GM18526 (cell line): ENCODE data around the gene ZNF440.

Experiments used
- POLR2A ChIP-seq: IDR thresholded peaks from 3 replicates; pipeline ENCODE4 v1.6.1; 2011; ENCODE audit not compliant: insufficient read length; ENCODE audit errors: extremely low read depth

Gene ZNF440

DNA sequence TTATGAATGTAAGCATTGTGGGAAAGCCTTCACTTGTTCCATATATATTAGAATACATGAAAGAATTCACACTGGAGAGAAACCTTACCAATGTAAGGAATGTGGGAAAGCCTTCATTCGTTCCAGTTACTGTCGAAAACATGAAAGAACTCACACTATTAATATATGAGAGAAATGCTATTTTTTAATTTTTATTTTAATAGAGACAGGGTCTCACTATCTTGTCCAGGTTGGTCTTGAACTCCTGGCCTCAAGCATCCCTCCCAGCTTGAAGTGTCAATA, 7.0 kb upstream of the ZNF440 start:
- no peak for TF ChIP-seq POLR2A

DNA sequence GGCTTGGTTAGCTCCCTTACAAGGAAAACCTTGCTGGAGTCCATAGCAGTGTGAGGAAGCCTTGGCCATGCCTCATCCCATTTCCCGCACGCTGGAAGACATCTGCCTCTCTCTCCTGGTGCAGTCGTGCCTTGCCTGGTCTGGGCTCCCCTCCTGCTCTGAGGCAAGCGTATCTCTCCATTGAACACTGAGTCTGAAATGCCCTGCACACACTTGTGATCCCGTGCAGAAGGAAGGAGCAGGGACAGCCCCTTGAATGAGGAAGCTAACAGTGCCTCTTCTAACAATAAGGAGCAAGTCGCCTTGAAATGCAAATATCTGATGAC, 407 bp upstream of the ZNF440 start:
- no peak for TF ChIP-seq POLR2A

DNA sequence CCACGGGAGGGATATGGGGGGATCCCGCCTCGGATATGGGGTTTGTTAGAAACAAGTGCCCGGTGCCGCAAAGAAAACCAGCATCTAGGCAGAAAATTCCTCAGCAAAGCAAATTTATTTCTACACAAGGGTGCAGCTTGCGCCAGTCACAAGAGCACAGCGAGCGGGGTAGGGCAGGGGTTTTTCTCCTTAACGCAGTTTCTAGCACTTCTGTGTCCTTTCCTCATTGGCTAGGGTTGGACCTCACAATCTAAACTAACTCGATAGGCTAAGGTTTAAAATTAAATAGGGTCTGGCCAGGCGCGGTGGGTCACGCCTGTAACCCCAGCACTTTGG, 595 bp downstream of the ZNF440 start:
- TF ChIP-seq POLR2A: no peak

DNA sequence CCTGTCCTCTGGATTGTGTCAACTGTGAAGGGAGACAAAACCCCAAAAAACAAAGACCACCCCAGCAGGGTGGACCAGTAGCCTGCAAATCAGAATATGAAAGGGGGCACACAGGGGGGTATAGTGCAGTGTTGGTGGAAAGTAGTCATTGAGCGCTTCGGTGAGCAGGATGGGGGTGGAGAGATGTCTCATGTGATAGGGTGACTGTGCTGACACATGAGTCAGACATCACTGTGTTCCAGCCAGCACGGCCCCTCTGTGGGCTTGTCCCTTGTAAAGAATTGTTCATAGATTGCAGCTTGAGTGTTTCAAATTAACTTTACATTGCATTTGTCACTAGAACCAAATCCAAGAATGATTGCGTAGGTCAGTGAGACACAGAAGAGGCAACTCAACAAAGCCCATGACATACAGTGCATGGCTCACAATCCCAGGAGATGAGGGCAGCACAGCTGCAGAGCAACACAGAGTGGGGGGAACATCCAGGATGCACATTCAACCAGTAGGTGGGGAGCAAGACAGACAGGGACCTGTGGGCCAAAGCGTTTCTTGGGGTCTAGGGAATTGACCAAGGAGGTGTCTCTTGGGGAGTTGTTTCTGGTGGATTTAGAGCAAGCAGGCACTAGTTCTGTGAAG, 7.5 kb downstream of the ZNF440 start:
- no peak for TF ChIP-seq POLR2A

DNA sequence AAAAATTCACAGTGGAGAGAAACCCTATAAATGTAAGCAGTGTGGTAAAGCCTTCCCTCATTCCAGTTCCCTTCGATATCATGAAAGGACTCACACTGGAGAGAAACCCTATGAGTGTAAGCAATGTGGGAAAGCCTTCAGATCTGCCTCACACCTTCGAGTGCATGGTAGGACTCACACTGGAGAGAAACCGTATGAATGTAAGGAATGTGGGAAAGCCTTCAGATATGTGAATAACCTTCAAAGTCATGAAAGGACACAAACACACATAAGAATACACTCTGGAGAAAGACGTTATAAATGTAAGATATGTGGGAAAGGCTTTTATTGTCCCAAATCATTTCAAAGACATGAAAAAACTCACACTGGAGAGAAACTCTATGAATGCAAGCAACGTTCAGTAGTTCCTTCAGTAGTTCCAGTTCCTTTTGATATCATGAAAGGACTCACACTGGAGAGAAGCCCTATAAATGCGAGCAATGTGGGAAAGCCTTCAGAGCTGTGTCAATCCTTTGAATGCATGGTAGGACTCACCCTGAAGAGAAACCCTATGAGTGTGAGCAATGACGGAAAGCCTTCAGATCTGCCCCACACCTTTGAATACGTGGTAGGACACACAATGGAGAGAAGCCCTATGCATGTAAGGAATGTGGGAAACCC, 18.3 kb downstream of the ZNF440 start:
- no peak for TF ChIP-seq POLR2A

DNA sequence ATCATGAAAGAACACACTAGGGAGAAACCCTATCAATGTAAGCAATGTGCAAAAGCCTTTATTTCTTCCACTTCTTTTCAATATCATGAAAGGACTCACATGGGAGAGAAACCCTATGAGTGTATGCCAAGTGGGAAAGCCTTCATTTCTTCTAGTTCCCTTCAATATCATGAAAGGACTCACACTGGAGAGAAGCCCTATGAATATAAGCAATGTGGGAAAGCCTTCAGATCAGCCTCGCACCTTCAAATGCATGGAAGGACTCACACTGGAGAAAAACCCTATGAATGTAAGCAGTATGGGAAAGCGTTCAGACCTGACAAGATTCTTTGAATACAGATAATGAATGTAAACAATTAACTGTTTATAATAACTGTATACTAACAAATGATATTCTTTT, 19.5 kb downstream of the ZNF440 start:
- no peak for TF ChIP-seq POLR2A

DNA sequence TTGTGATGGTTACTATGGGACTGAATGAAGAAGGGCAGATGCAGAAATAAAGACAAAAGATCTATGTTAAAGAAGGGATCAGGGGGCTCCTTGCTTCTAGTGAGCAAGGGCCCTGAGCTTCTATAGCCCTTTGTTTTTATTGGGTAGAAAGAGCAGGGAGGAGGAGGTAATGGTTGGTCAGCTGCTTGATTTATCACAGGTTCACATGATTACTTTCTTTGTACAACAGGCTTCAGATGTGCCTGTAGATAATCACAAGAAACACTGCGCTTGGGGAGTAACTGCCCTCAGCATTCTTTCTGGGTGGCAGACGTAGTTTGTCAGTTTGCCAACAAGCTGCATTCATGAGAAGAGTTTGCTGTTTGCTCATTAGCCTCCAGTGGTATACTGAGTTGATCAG, 29.6 kb downstream of the ZNF440 start:
- TF ChIP-seq POLR2A: no peak

DNA sequence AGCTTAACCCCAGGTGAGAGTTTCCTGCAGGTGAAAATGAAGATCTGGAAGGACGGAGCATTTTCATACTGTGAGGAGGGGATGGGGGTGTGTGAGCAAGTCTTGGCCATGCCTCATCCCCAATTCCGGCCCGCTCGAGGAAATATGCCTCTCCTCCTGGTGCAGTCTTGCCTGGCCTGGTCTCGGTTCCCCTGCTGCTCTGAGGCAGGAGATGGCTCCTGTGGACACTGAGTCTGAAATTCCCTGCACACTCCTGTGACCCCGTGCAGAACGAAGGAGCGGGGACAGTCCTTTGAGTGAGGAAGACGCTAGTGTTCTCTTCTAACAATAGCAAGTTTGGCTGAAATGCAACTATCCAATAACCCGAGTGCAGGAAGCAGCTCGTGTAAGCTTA, 34.1 kb downstream of the ZNF440 start:
- no peak for TF ChIP-seq POLR2A

DNA sequence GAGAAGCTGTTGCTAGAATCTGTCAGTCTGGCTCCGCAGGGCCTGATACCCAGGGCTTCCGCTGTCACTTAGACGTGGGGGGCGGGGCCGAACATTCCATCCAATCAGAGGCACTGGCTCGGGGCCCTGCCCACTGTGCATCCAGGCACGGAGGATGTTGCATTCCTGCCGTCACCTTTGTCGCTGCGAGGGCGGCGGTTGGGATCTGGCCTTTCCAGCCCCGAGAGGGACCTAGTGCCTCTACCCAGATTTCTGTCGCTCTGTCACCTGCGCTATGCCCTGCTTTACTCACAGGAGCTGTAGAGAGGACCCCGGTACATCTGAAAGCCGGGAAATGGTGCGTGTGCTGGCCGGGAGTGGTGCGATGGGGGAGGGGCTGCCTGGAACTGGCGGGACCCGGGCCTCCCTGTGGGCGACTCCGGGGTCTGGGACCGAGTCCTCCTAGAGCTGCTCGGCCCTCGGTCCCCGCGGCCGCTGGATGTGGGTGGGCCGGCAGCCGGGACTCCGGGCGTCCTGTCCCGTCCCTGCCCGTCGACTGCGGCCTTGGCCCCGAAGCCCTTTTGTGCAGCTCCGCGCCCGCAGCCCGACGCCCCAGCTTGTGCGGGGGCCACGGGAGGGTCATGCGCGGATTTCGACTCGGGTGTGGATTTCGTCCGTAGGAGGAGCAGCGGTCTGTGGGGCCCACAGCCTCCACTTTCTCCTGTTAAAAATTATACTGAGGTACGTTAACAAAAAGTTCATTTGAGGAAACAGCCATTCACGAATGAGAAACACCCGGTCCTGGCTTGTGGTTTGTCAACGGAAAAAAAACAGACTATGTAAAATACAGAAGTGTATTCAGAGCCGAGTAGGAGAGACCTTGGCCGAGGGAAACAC, 34.8 kb downstream of the ZNF440 start, which contains the start of gene ZNF439:
ZNF439 (plus strand) TSS at position 133 of the 876 bp plus-strand sequence; CDS start at position 275, 142 bp downstream.
- peak; percentile 45 for TF ChIP-seq POLR2A

DNA sequence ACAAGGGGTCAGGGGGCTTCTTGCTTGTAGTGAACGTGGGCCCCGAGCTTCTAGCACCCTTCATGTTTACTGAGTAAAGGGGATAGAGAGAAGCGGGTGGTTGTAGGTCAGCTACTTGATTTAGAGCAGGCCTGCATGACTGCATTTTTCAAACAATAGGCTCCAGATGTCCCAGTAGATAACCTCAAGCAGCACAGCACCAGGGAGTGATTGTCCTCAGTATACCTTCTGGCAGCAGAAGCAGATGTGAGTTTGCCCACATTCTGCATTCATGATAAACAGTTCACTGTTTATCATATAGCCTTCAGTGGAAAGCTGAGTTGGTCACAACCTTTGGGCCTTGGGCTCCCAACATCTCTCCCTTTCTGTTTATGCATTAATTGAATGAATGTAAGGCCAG, 39.3 kb downstream of the ZNF440 start:
- no peak for TF ChIP-seq POLR2A

DNA sequence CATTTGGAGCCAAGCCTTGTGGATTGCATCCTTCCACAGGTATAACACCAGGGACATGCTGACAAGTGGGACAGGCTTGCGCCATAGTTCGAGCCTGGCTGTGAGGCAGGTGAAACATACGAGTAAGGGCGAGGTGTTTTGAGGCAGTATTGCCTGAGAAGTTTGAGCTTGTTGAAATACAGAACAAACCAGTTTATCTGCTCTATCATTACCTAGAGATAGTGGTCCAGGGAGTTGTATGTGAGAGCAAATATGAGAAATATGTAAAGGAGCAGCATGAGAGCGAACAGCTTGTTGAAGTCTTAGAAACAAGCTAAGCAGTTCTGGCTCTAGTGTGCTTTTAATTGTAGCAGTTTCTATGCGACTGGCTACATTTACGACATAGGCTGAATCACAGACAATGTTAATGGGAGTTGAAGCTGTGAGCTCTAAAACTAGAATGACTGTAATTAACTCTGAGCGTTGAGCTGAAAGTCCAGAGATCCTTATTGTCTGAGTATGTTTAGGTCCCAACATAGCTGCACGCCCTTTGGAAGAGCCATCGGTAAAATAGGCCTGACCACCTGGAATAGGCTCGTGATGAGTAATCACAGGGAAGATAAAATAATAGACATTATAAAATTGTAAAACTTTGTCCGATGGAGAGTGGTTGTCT, 42.6 kb downstream of the ZNF440 start:
- no peak for TF ChIP-seq POLR2A

DNA sequence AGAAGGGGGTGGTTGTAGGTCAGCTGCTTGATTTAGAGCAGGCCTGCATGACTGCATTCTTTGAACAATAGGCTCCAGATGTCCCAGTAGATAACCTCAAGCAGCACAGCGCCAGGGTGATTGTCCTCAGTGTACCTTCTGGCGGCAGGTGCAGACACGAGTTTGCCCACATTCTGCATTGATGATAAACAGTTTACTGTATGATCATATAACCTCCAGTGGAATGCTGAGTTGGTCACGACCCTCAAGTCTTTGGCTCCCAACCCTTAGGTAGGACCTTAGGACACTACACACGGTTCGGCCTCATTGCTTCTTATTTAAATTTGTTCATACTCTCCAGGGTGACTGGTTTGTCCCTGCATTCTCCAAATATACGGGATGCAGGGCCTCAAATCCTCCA, 46.6 kb downstream of the ZNF440 start:
- TF ChIP-seq POLR2A: no peak

DNA sequence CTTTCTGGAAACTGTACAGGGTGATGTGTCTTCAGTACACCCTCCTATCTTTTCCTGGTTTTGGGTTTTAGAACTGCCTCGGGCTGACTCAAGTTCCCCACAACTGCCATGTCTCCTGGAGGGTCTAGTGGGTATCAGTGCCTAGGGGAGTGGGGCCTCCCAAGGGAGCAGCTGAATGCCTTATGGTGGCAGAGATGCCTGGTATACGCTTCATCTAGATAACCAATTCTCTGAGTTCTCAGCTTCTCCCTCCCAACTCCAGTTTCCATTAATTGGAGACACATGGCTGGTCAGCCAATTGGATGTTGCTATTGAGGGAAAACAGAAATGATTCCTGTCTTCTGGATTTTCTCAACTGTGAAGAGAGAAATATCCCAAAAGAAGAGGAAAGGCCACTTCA, 47.2 kb downstream of the ZNF440 start:
- no peak for TF ChIP-seq POLR2A

DNA sequence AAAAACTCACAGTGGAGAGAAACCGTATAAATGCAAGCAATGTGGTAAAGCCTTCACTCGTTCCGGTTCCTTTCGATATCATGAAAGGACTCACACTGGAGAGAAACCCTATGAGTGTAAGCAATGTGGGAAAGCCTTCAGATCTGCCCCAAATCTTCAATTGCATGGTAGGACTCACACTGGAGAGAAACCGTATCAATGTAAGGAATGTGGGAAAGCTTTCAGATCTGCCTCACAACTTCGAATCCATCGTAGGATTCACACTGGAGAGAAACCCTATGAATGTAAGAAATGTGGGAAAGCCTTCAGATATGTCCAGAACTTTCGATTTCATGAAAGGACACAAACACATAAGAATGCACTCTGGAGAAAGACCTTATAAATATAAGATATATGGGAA, 54.1 kb downstream of the ZNF440 start:
- TF ChIP-seq POLR2A: no peak

DNA sequence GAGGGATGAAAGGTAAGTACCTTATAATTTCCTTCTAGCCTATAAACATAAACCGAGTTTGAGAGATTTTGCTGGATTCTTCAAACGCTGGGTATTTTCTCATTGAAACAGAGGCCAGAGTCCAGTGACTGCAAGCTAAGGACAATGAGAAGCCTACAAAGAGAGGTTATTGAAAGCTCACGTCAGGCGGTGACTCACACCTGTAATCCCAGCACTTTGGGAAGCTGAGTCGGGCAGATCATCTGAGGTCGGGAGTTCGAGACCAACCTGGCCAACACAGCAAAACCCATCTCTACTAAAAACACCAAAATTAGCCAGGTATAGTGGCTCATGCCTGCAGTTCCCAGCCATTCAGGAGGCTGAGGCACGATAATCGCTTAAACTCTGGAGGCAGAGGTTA, 58.6 kb downstream of the ZNF440 start:
- no peak for TF ChIP-seq POLR2A

DNA sequence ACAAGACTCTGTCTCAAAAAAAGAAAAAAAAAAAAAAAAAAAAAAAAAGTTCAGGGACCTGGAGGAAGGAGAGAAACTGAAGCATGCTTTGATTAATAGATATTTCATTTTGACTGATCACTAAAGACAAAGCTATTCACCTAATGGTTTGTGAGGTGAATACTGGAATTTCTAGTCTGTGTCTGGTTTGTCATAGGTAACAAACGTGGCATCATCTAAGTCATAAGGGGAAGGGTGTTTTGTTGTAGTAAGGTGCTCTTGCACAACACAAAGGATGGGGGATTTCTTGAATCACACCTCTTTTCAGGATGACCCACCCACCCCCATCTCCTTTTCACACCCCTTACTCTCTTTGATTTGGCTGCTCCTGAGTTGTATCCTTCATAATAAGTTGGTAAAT, 59.7 kb downstream of the ZNF440 start:
- no peak for TF ChIP-seq POLR2A
